Keratinocyte (primary cell): Measurements from ENCODE around the gene ID2. TPM values are rescaled to one million over a fixed set of nuclear protein-coding genes. Genes with fewer than 3 reads are reported as not detected.

Experiments used
- DNase-seq: peaks from one replicate; pipeline ENCODE4 v3.0.0-alpha.2; 2011; ENCODE audit warnings: low read depth, missing footprints, low spot score
- FAIRE-seq: peaks from 2 replicates; lab custom pipeline; 2011; peaks lifted over from hg19 to GRCh38; lab: Jason Lieb, UNC
- H2AFZ ChIP-seq: 2 replicates; pipeline ENCODE4 v1.6.0; 2012; ENCODE audit warnings: low read length, control low read depth, inconsistent platforms; ENCODE audit not compliant: control insufficient read depth
- H3K27ac ChIP-seq: 2 replicates; pipeline ENCODE4 v1.5.1; 2011; ENCODE audit warnings: low read length; ENCODE audit not compliant: control insufficient read depth, insufficient read depth
- H3K27me3 ChIP-seq: 3 replicates; pipeline ENCODE4 v1.6.0; 2011; ENCODE audit warnings: low read length; ENCODE audit not compliant: control insufficient read depth, insufficient read depth; ENCODE audit errors: extremely low read depth
- H3K36me3 ChIP-seq, 2 experiments: 2 replicates in 1 of 2; 3 replicates in 1 of 2; pipeline ENCODE4 v1.5.1; 2011; ENCODE audit warnings: low read length in 2 of 2, mild to moderate bottlenecking in 1 of 2; ENCODE audit not compliant: control insufficient read depth in 2 of 2, insufficient read depth in 2 of 2; ENCODE audit errors: extremely low read depth in 1 of 2
- H3K4me1 ChIP-seq: 3 replicates; pipeline ENCODE4 v1.5.1; 2011; ENCODE audit warnings: low read length; ENCODE audit not compliant: control insufficient read depth, insufficient read depth; ENCODE audit errors: extremely low read depth
- H3K4me2 ChIP-seq: 3 replicates; pipeline ENCODE4 v1.6.0; 2011; ENCODE audit warnings: low read depth, low read length; ENCODE audit not compliant: control insufficient read depth, insufficient read depth; ENCODE audit errors: extremely low read depth
- H3K4me3 ChIP-seq, 3 experiments: fragments of 200-600 bp in 1 of 3; sonication (generic) in 1 of 3; 2 replicates in 2 of 3; 3 replicates in 1 of 3; pipeline ENCODE4 v1.5.1; 2011 to 2016; ENCODE audit warnings: low read length in 3 of 3, mild to moderate bottlenecking in 3 of 3, control low read depth in 2 of 3, inconsistent platforms in 1 of 3, low read depth in 1 of 3, mixed read lengths in 1 of 3, mixed run types in 1 of 3, moderate library complexity in 1 of 3; ENCODE audit not compliant: control insufficient read depth in 2 of 3, insufficient read depth in 2 of 3; ENCODE audit errors: extremely low read depth in 1 of 3
- H3K79me2 ChIP-seq: 2 replicates; pipeline ENCODE4 v1.6.0; 2012; ENCODE audit warnings: low read length; ENCODE audit not compliant: control insufficient read depth, insufficient read depth
- H3K9ac ChIP-seq: 3 replicates; pipeline ENCODE4 v1.6.0; 2011; ENCODE audit warnings: low read length; ENCODE audit not compliant: control insufficient read depth, insufficient read depth; ENCODE audit errors: extremely low read depth
- H3K9me1 ChIP-seq: 3 replicates; pipeline ENCODE4 v1.6.0; 2011; ENCODE audit warnings: low read length; ENCODE audit not compliant: control insufficient read depth, insufficient read depth; ENCODE audit errors: extremely low read depth
- H3K9me3 ChIP-seq: 2 replicates; pipeline ENCODE4 v1.5.1; 2012; ENCODE audit warnings: low read depth, low read length; ENCODE audit not compliant: control insufficient read depth
- H4K20me1 ChIP-seq: 3 replicates; pipeline ENCODE4 v1.6.0; 2011; ENCODE audit warnings: low read length; ENCODE audit not compliant: control insufficient read depth, insufficient read depth; ENCODE audit errors: extremely low read depth
- CTCF ChIP-seq, 3 experiments: IDR thresholded peaks in 1 of 3; conservative IDR thresholded peaks in 1 of 3; optimal IDR thresholded peaks in 1 of 3; 2 replicates in 2 of 3; 3 replicates in 1 of 3; pipeline versions ENCODE3 to v1.5.1; 2011; ENCODE audit warnings: low read length in 3 of 3, mild to moderate bottlenecking in 3 of 3, moderate library complexity in 2 of 3, control low read depth in 1 of 3, inconsistent platforms in 1 of 3; ENCODE audit not compliant: insufficient read depth in 2 of 3; ENCODE audit errors: extremely low read depth in 1 of 3
- EZH2 ChIP-seq: IDR thresholded peaks from one replicate; pipeline ENCODE4 v1.6.1; 2012; ENCODE audit warnings: inconsistent platforms, mild to moderate bottlenecking, low read length, moderate library complexity
- dilution Hi-C: fragments of 300-500 bp; cut with MboI; formaldehyde crosslinking; loops from one replicate; pipeline ENCODE4 v1.7.0; 2020; ENCODE audit warnings: low sequenced_read_pairs; ENCODE audit not compliant: extremely low pct_ligation_motif_present
- polyA plus RNA-seq, 5 experiments: library from polyadenylated mRNA; depleted of rRNA in 3 of 5; stranded (reverse) in 3 of 5; stranded (forward) in 1 of 5; unstranded in 1 of 5; fragments of >200 nt; gene quantifications; 1 replicate in 1 of 5; 2 replicates in 3 of 5; 3 replicates in 1 of 5; pipeline versions ENCODE4 v1.2.1 to v1.2.3, GENCODE V29; 2011 to 2012; ENCODE audit warnings: missing spikeins in 2 of 5, low read depth in 1 of 5, low replicate concordance in 1 of 5

Gene ID2
- polyA plus RNA-seq, 1 donor (not counting 4 experiments of a cell fraction or from before 2014, with no cell fraction given), result 6.3 TPM

GRCh38 chr2:8636721-8637636 is 44.9 kb upstream of the ID2 start:
- Histone ChIP-seq H3K27ac (no peak overlapping the region), H3K9ac (no peak overlapping the region), H3K79me2 (no peaks in the 10 kb centered on the region), H4K20me1 (no peaks in the 10 kb centered on the region), H3K9me1 (no peaks in the 10 kb centered on the region), H3K4me1 (no peaks in the 10 kb centered on the region), H3K4me2 (no peak overlapping the region), H3K36me3 (no peaks in the 10 kb centered on the region), H3K9me3 (no peaks in the 10 kb centered on the region), H3K27me3 (no peaks in the 10 kb centered on the region), H3K4me3 (no peak overlapping the region), H2AFZ (no peak overlapping the region)
- FAIRE-seq (no peak), DNase-seq (no peak)
- dilution Hi-C loops, result no loop called here
- no peak for TF ChIP-seq CTCF (optimal IDR thresholded peaks at IDR 0.05 in 1 of 3, IDR thresholded peaks at IDR 0.05 in 1 of 3, conservative IDR thresholded peaks at IDR 0.05 in 1 of 3; ENCODE audit: extremely low read depth in 1 of 3, insufficient read depth in 2 of 3, low read length in 3 of 3)
- no peak for TF ChIP-seq EZH2

GRCh38 chr2:8638327-8638726 is 43.5 kb upstream of the ID2 start:
- no peak overlapping the region for H3K4me2 ChIP-seq
- no peaks in the 10 kb centered on the region for H3K9me3 ChIP-seq
- no peak overlapping the region for H3K27ac ChIP-seq
- H3K79me2 ChIP-seq, result no peaks in the 10 kb centered on the region
- no peaks in the 10 kb centered on the region for H3K36me3 ChIP-seq
- no peak overlapping the region for H3K4me3 ChIP-seq
- H2AFZ ChIP-seq, result no peak overlapping the region
- no peaks in the 10 kb centered on the region for H4K20me1 ChIP-seq
- DNase-seq (no peak), FAIRE-seq (no peak)
- no peaks in the 10 kb centered on the region for H3K27me3 ChIP-seq
- H3K9me1 ChIP-seq, result no peaks in the 10 kb centered on the region
- no peaks in the 10 kb centered on the region for H3K4me1 ChIP-seq
- dilution Hi-C loops, result no loop called here
- no peak overlapping the region for H3K9ac ChIP-seq
- TF ChIP-seq EZH2 (no peak), CTCF (optimal IDR thresholded peaks at IDR 0.05 in 1 of 3, IDR thresholded peaks at IDR 0.05 in 1 of 3, conservative IDR thresholded peaks at IDR 0.05 in 1 of 3; ENCODE audit: extremely low read depth in 1 of 3, insufficient read depth in 2 of 3, low read length in 3 of 3) (no peak)
